Brain microvascular endothelial cell (primary cell): Measurements from ENCODE around the gene VIPAS39.

Source experiments
- DNase-seq: peaks from one replicate; pipeline ENCODE4 v3.0.0-alpha.2; 2020
- H3K27ac ChIP-seq: fragments of 250-450 bp; sonication (Bioruptor Pico); 2 replicates; pipeline ENCODE4 v1.5.1; 2020; ENCODE audit warnings: mild to moderate bottlenecking, moderate library complexity
- H3K27me3 ChIP-seq: fragments of 250-450 bp; sonication (Bioruptor Pico); replicated peaks from 2 replicates; pipeline ENCODE4 v1.5.1; 2020; ENCODE audit warnings: mild to moderate bottlenecking
- H3K36me3 ChIP-seq: fragments of 250-450 bp; sonication (Bioruptor Pico); replicated peaks from 2 replicates; pipeline ENCODE4 v1.5.1; 2020; ENCODE audit warnings: mild to moderate bottlenecking
- H3K4me3 ChIP-seq: 2 replicates; pipeline ENCODE4 v1.5.1; 2011; ENCODE audit warnings: low read depth, mild to moderate bottlenecking, control low read depth, low read length, moderate library complexity
- in situ Hi-C: cut with HindIII; loops from 2 replicates; pipeline ENCODE4 v1.10.0; 2017; ENCODE audit warnings: low sequenced_read_pairs, low pct_ligation_motif_present
- TF ChIP-seq, protein P1 (sequence below): IDR thresholded peaks from 2 replicates; pipeline ENCODE4 v1.5.1; 2011; ENCODE audit warnings: low read depth, mild to moderate bottlenecking, moderate library complexity, low read length, control low read depth, inconsistent platforms; ENCODE audit errors: missing control alignments

The VIPAS39 gene

DNA sequence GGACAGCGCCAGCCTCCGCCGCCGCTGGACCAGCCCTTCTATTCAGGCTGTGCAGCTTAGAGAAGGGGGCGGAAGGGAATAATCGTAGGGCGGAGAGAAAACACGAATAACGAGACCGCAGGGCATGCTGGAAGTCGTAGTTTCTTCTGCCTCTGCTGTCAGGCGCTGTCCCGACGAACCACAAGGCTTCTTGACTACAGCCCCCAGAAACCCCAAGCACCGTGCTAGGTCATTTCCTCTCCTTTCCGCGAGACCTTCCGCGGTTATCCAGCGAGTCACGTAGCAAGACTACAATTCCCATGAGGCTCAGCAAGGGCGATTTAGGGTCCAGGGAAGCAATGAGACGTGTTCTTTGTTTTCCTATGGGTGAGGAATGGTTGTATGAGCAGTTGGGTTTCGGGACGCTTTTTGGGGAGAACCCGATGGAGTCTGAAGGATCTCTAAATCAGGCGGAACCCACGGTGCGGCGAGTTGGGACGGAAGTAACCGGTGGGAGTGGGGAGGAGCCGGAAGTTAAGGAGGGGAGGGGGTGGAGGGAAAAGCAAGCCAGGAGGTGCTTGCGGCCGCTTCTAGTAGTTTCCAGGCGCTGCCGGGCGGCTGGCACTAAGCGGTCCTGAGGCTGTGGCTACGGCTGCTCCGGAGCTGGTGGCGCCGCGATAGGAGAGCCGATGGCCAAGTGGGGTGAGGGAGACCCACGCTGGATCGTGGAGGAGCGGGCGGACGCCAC, at the start of gene VIPAS39, which contains the start of gene AHSA1:
Gene VIPAS39 (minus strand): TSS at position 80 of the 727 bp plus-strand sequence. CDS start 3,499 bp downstream, outside the sequence.
Gene AHSA1 (plus strand): TSS at position 572 of the 727 bp plus-strand sequence. CDS start 97 bp downstream, at position 669.
- peak within 1 kb of the TSS; percentile 81 for H3K27ac ChIP-seq
- H3K4me3 ChIP-seq: peak within 1 kb of the TSS; percentile 81
- peaks cover 28% of the 10 kb centered on the region for H3K36me3 ChIP-seq
- TF ChIP-seq, protein P1, sequence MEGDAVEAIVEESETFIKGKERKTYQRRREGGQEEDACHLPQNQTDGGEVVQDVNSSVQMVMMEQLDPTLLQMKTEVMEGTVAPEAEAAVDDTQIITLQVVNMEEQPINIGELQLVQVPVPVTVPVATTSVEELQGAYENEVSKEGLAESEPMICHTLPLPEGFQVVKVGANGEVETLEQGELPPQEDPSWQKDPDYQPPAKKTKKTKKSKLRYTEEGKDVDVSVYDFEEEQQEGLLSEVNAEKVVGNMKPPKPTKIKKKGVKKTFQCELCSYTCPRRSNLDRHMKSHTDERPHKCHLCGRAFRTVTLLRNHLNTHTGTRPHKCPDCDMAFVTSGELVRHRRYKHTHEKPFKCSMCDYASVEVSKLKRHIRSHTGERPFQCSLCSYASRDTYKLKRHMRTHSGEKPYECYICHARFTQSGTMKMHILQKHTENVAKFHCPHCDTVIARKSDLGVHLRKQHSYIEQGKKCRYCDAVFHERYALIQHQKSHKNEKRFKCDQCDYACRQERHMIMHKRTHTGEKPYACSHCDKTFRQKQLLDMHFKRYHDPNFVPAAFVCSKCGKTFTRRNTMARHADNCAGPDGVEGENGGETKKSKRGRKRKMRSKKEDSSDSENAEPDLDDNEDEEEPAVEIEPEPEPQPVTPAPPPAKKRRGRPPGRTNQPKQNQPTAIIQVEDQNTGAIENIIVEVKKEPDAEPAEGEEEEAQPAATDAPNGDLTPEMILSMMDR: peak; percentile 2
- in situ Hi-C loops: no loop called here
- DNase-seq: peak; percentile 100
- no peaks in the 10 kb centered on the region for H3K27me3 ChIP-seq

- peaks cover 7% of the 10 kb centered on the region for H3K36me3 ChIP-seq
Measured at GRCh38 chr14:77505031-77505430, 47.6 kb upstream of the VIPAS39 start.

DNA sequence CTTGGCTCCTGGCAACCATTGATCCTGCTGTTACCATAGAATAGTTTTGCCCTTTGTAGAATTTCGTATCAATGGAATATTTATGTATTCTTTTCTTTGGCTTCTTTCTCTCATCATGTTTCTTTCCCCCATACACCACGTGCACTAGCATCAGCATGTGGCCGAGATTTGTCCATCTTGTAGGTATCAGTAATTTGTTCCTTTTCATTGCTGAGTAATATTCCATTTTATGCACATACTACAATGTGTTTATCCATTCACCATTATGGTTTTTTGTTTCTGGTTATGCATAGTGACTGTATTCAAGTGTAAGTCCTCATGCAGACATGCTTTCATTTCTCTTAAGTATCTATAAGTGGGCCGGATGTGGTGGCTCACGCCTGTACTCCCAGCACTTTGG, 45.7 kb upstream of the VIPAS39 start:
- in situ Hi-C loops: no loop called here
- TF ChIP-seq, protein P1: no peak
- Histone ChIP-seq H3K27ac (no peak overlapping the region), H3K4me3 (no peak overlapping the region), H3K36me3 (peaks cover 6% of the 10 kb centered on the region), H3K27me3 (peaks cover 19% of the 10 kb centered on the region)
- DNase-seq: no peak

More at GRCh38 chr14:77505031-77505430, 47.6 kb upstream of the VIPAS39 start:
- TF ChIP-seq, protein P1: no peak
- no peak overlapping the region for H3K27ac ChIP-seq
- H3K4me3 ChIP-seq: no peak overlapping the region
- in situ Hi-C loops: no loop called here
- DNase-seq: no peak
- H3K27me3 ChIP-seq: peaks cover under 1% of the 10 kb centered on the region

DNA sequence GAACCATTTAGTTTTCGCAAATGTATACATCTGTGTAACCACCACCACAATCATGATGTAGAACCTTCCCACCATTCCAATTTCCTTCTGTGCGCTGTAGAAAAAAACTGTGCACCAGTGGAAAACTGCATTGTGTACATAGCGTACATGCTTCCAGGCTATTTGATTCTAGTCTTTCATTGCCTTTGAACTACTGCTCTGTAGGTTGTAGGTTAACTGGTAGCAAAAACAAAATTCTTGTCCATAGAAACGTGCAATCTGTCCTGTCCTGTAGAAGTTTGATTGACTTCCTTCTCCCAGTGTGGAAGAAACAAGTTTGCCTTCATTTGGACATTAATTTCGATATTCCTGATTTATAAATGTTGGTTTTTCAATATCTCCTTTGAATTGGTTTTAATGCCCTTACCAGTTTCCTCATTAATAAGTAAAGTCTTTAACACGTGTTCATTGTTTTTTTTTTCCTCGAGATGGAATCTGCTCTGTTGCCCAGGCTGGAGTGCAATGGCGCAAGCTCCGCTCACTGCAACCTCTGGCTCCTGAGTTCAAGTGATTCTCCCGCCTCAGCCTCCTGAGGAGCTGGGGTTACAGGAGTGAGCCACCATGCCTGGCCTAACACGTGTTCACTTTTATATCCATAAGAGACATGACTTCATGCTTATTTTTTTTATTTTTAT, 44.8 kb upstream of the VIPAS39 start:
- in situ Hi-C loops: no loop called here

GRCh38 chr14:77498984-77499527, 41.7 kb upstream of the VIPAS39 start:
- H3K36me3 ChIP-seq: no peaks in the 10 kb centered on the region
- peak overlapping the region; percentile 42 for H3K4me3 ChIP-seq
- no peak overlapping the region for H3K27ac ChIP-seq
- in situ Hi-C loops: no loop called here
- no peak for DNase-seq
- TF ChIP-seq, protein P1: no peak
- peaks cover 24% of the 10 kb centered on the region for H3K27me3 ChIP-seq

More for the DNA sequence above, 44.8 kb upstream of the VIPAS39 start:
- no peak for DNase-seq
- H3K27ac ChIP-seq: no peak overlapping the region
- peaks cover 24% of the 10 kb centered on the region for H3K27me3 ChIP-seq
- TF ChIP-seq, protein P1: no peak
- H3K36me3 ChIP-seq: peaks cover 4% of the 10 kb centered on the region
- H3K4me3 ChIP-seq: no peak overlapping the region
